NK-92 (cell line): Measurements from ENCODE around the gene MLLT3.

Experiments
- DNase-seq: peaks from one replicate; lab custom pipeline; 2025; ENCODE audit not compliant: unreplicated experiment; lab: John Stamatoyannopoulos, UW

Gene MLLT3

DNA sequence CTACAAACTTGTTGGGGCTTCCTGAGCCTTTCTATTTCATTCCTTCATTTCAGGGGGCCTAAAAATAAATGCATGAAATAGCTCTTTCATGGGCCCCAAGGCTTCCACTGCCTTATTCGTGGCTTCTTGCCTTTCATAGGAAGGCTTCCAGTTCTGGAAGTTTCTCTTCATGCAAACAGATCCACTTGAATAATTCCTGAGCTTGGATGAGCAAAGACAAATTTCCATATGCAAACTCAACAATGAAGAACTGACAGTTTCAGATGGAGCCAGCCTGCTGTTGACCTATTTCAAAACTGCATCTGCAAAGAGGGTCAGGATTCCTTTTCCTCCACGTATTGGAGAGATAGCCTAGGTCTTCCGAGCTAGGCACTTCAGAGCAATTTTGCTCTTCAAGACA, 142.1 kb downstream of the MLLT3 start:
- DNase-seq, result no peak

DNA sequence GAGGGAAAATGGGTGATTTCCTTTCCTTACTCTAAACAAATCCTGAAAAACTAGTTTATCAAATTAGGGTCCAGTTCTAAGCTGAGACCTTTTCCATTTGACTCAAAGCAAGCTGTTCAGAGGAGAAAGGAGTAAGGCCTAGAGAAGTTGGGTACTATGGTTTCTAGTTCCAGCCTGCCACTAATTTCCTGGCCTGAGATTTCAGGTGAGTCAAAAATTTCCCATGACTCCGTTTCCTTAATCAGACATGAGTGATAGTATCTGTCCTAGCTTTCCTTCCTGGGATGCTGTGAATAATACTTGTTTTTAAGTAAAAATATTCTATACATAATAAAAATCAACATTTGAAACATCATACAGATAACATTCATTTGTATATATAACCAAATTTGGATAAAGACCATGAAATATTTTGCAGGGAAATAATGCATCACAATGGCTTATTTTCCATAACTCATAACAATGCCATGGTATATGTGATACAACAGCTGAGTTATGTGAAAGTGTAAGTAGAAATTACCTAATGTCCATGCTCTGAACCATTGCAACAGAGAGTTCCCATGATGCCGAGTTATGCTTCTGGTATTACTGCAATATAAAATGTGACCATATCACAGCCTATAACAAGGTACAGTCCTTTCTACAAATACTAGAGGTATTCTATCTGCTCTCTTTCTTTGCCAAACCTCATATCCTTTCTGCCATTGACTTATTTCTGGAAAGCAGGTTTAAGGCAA, 142.7 kb downstream of the MLLT3 start:
- no peak for DNase-seq

GRCh38 chr9:20478786-20479185, 143.5 kb downstream of the MLLT3 start:
- DNase-seq, result no peak

GRCh38 chr9:20477940-20478620, 144.2 kb downstream of the MLLT3 start:
- no peak for DNase-seq

GRCh38 chr9:20476912-20477521, 145.3 kb downstream of the MLLT3 start:
- DNase-seq, result no peak

GRCh38 chr9:20474496-20474895, 147.8 kb downstream of the MLLT3 start:
- DNase-seq, result no peak

DNA sequence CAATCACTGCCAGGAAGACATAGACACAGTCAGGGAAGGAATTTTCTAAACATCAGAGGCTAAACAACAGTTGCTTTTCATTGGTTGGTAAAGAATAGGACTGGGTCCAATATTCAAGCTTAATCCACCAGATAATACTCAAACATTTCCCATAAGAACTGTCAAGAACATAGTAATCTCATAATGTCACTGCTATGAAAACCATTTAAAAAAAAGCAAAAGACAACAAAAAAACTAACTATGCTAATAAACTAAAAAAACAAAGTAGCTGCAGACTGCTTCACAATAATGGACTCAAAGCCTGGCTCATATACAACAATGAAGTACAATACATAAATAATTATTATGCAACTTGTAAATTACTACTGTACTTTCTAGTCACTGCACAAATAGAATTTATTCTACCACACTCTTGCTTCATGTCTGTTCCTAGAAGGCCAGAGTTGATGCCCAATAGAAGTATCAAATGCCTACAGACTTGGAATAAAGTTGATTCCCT, 148.7 kb downstream of the MLLT3 start:
- DNase-seq, result no peak

DNA sequence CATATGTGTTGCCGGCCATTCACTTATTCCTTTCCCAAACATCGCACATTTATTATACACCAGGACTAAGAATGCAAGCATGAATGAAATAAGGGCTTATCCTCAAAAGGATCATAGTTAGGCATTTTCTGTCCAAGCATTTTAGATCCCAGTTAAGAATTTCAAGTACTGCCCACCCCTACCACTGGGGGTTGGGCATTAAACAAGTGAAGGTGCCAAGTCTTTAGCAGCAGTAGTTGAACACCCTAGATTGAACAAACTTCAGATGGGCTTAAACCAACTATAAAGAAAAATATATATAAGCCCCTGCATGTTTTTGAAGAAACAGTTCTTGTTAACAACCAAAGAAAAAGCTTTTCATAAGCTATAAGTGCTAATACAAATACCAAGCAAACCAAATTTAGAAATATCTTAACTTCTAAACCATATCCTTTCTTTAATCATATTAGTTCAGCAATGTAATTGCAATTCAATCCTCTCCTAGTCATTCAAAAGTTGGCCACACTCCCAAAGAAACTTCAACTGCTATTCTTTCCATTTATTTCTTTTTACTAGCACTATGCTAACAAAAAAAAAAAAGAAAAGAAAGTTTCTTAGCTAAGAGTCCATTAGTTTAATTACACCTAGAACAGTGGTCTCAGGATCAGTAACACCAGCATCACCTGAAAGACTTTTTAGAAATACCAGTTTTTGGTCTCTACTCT, 149.8 kb downstream of the MLLT3 start:
- DNase-seq, result no peak

DNA sequence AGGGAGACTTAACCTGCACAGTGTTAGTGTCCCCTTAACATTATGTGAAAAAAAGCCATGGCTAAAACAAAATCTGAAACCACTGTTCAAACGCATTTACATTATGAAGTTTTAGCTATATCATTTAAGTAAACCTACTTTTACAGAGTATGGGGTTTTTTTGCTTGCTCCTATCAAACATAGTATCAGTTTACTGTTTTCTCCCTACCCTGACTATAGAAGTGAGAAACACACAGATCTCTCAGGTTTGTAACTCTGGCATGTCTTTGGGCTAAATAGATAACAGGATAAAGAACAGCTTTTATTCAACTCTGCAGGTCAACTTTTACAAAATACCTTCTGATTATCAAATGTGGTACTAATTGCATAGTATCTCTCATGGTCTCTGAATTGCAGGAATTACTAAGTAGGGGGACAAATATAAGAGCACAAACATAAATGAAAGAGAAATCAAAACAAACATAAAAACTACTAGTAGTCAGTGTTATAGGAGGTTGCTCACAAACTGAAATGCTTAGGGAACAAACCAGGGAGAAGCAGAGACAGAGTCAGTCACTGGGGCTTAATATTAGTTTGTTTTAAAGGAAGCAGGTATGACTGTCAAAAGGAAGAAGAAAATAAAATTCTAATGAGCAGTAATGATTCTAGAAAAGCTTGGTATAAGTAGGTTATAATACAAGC, 155.8 kb downstream of the MLLT3 start:
- no peak for DNase-seq

GRCh38 chr9:20464242-20464641, 158.1 kb downstream of the MLLT3 start:
- DNase-seq, result no peak

DNA sequence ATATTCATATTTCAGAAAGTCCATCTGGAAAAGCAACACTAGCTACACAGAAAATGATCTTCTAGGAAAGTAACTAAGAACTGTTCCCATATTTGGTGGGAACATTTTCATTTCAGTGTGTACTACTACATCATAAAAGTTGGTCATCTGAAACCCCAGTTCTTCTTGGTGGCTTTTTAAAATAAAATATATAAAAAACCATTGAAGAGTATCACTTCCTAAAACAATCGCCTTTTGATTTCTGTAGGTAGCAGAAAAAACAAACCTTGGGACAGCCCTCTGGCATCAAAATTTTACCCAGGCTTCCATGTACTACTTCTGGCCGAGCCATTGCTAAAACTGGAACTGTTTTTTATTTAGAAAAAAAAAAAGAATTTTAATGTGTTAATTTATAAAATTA, 158.5 kb downstream of the MLLT3 start:
- DNase-seq, result no peak

- no peak for DNase-seq
These were observed 159.9 kb downstream of the MLLT3 start for GRCh38 chr9:20462410-20462809.

GRCh38 chr9:20447291-20447690, 175.0 kb downstream of the MLLT3 start:
- no peak for DNase-seq

- no peak for DNase-seq
These were observed 176.1 kb downstream of the MLLT3 start for GRCh38 chr9:20446248-20446647.

DNA sequence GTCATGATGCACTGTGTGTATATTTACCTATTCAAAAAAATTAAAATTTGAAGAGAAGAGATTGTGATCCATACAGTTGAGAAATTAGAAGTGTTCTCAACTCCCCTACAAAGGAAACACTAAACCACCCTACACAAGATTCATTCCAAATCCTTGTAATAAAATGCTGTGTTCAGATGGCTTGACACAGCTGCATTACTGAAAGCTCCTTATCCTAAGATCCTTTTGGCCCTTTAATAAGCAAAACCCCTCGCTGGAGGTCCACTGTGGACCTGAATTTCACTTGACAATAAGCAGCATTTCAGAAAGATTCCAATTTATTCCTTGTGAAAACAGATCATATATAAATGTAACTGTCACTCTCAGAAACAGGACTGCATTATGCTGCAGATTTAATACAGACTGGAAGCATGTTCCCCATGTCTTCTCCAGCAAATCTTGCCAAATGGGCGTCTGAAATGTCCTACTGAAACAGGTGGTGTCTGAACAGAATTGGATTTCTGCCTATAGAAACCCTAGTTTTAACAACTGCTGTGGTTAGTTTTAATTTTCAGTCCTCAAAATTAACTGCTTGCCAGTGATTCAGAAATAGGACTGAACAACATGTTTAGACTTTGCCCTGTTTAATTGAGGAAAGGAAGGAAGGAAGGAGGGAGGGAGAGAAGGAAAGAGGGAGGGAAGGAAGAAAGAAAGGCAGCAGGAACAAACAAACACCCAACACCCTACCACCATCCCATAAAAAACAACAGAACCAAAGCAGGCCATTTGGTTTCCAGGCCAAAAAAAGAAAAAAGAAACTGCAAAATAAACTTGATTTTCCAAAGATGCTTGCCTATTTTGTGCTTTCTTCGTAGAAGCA, 179.6 kb downstream of the MLLT3 start:
- no peak for DNase-seq

DNA sequence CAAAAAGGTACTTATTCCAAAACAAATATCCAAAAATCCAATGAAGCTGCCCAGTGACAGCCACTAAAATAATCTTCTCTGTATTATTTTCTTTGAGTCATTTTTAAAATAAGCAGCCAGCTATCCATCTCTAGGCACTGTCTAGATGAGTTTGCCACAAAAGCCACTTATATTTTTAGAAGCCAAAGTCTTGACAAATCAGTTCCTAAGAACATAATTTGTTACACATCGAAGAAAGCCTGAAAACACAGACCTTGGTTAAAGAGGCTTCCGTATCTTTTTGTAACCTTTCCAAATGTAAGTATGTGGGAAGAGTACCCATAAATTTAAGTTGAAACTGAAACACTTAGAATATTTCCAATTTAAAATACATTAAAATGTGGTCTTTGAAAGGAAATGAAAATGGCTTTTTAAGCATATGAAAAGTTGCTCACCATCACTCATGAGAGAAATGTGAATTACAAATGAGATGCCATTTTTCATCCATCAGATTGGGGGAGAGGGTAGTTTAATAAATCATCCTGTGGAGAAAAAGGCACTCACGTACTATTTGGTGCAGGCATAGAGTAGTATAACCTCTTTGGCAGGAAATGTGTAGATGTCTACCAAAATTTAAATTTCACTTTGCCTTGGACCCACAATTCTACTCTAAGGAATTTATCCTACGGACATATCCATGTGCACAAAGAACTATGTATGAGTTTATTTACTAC, 180.4 kb downstream of the MLLT3 start:
- DNase-seq, result no peak

- DNase-seq, result no peak
These were observed 181.1 kb downstream of the MLLT3 start for GRCh38 chr9:20441166-20441565.

DNA sequence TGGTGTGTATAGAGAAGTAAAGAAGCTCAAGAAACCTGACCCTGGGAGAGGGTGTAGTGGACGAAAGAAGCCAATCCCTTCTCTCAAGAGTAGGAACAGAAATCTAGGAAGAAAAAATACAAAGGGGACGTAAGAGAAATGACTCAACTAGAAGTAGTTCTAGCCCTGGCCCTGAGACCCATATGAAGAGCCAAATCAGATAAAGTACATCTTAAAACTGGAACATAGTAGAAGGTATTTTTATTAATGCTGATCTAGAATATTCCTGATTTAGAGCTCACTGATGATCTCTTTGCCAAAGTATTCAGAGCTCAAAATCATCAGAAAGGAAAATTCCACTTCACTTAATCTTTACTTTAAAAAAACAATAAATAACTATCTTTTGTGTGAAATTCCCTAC, 184.8 kb downstream of the MLLT3 start:
- no peak for DNase-seq

GRCh38 chr9:20436476-20437195, 185.7 kb downstream of the MLLT3 start:
- DNase-seq, result no peak
